Measurements from ENCODE around the gene CUX1. TPM values are rescaled to one million over a fixed set of nuclear protein-coding genes. Genes with fewer than 3 reads are reported as not detected.

Gene CUX1
- total RNA-seq, 1 donor = 46.2 TPM

- no peak for TF ChIP-seq CTCF (IDR thresholded peaks at IDR 0.05; ENCODE audit: insufficient read depth, low read depth, low read length)
- no peak for DNase-seq (ENCODE audit: low read depth)
- no peak overlapping the region for H3K4me3 ChIP-seq (ENCODE audit: low read depth, low read length)
Measured at GRCh38 chr7:102305414-102306268, 488.2 kb downstream of the CUX1 start.

DNA sequence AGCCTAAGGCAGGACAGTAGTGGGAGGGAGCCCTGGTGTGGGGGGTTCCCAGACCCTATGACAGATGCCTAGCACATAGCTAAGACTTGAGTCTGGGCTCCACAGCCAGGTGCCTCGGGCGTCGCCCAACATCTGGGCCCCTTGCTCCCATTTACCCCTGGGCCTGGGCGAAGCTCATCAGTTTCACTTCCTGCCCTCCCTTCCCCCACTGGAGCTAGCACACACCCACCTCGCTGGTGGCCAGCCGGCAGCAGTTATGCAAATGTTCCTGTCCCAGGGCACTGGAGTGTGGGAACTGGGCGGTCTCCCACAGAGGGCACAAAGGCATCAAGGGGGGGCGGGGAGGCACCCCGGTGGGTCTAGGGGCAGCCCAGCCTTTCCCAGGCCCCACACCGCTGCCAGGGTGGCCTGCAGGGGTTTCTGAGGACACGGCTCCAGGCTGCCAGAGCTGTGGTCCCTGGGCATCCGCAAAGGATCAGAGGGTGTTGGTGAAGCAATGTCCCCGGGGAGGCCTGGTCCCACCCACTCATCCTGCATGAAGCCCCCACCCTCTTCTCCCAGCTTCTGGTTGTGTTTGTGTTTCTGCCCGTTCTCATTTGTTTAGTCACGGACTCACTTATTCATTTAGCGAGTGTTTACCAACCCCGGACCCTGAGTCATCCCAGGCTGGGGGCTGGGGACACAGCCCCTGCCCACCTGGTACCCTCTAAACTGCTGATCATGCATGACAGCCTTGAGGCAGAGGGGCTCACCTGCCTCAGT is 489.7 kb downstream of the CUX1 start:
- TF ChIP-seq CTCF (IDR thresholded peaks at IDR 0.05; ENCODE audit: insufficient read depth, low read depth, low read length) = no peak
- H3K4me3 ChIP-seq (ENCODE audit: low read depth, low read length) = peak overlapping the region; percentile 29
- peak; percentile 79 for DNase-seq (ENCODE audit: low read depth)

DNA sequence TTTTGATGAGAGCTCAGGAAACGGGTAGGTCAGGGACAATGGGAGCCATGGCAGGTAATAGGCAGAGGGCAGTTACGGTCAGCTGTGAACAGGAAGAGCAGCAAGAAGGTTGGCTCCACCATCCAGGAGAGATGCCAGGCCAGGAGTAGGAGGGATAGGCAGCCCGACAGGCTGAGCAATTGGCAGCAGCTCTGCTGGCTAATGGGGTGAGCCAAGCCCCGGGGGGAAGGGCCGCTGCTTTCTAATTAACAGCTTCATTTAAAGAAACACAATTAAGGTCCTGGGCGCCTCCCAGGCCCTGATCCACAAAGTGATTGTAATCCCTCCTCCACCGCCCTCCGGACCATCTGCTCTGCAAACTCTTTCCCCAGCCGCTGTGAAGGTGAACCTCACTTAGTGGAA is 493.0 kb downstream of the CUX1 start:
- no peak for DNase-seq (ENCODE audit: low read depth)
- H3K4me3 ChIP-seq (ENCODE audit: low read depth, low read length) = no peak overlapping the region
- TF ChIP-seq CTCF (IDR thresholded peaks at IDR 0.05; ENCODE audit: insufficient read depth, low read depth, low read length) = no peak

DNA sequence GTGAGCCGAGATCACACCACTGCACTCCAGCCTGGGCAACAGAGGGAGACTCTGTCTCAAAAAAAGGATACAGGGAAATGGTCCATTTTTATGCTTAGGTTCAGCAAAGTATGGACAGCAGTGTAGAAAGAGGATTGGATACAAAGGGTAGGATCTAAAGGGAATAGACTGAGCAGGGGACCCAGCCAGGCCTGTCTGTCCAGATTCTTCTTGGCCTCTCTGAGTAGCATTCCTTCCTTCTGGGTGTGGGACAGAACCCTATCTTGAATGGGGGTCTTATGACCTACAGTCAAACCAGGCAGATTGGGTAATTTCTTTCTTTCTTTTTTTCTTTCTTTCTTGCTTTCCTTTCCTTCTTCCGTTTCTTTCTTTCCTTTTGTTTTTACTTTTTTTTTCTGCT is 494.9 kb downstream of the CUX1 start:
- TF ChIP-seq CTCF (IDR thresholded peaks at IDR 0.05; ENCODE audit: insufficient read depth, low read depth, low read length) = no peak

DNA sequence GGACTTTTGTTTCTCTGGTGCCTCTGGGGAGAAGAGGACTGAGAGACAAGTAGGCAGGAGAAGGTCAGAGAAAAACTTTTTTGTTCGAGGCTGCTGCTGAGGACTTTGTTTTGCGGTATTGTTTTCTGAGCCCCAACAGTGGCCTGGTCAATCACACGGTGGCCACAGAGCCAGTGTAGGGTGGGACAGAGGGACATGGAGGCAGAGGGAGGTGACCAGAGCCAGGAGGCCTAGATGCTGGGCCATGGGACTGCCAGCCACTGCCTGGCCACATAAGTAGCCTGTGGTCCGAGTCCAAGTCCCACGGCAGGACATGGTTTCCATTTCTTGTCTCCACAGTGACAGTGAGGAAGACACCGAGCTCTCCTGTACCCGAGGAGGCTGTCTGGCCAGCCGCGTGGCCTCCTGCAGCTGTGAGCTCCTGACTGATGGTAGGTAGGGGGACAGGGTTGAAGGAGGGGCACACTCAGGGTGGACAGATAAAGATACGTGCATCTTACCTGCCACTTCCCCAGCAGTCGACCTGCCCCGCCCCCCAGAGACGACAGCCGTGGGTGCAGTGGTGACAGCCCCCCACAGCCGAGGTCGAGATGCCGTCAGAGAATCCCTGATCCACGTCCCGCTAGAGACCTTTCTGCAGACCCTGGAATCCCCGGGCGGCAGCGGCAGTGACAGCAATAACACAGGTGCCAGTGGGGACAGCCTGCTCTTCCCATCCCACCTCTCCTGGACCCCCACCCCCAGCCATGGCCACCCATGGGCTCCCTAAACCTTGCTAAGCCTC is 496.8 kb downstream of the CUX1 start:
- no peak for DNase-seq (ENCODE audit: low read depth)
- H3K4me3 ChIP-seq (ENCODE audit: low read depth, low read length) = no peak overlapping the region
- no peak for TF ChIP-seq CTCF (IDR thresholded peaks at IDR 0.05; ENCODE audit: insufficient read depth, low read depth, low read length)

More for the DNA sequence above, 494.9 kb downstream of the CUX1 start:
- H3K4me3 ChIP-seq (ENCODE audit: low read depth, low read length) = no peak overlapping the region
- no peak for DNase-seq (ENCODE audit: low read depth)

- no peak for TF ChIP-seq CTCF (IDR thresholded peaks at IDR 0.05; ENCODE audit: insufficient read depth, low read depth, low read length)
- DNase-seq (ENCODE audit: low read depth) = no peak
- no peak overlapping the region for H3K4me3 ChIP-seq (ENCODE audit: low read depth, low read length)
Measured at GRCh38 chr7:102317231-102318059, 500.0 kb downstream of the CUX1 start.

All from fibroblast of villous mesenchyme (primary cell).